Sigmoid colon (tissue), 4 donors: ENCODE measurements around the gene AP5S1.

Source experiments
- POLR2A ChIP-seq, 2 donors: fragments of 450-650 bp; IDR thresholded peaks; one replicate each; pipeline ENCODE4 v1.6.1; 2016; ENCODE audit warnings: antibody characterized with exemption in 2 of 2, mild to moderate bottlenecking in 2 of 2, moderate library complexity in 2 of 2
- POLR2AphosphoS5 ChIP-seq, 4 donors: sonication (generic); formaldehyde crosslinking; IDR thresholded peaks; one replicate each; pipeline ENCODE4 v1.6.1; 2017; ENCODE audit warnings: antibody characterized with exemption in 4 of 4
- TF ChIP-seq, protein P1 (sequence below), 4 experiments: fragments of 450-650 bp in 3 of 4; fragments of 200-600 bp in 1 of 4; IDR thresholded peaks; one replicate each; pipeline ENCODE4 v1.5.1; 2016 to 2019; ENCODE audit warnings: antibody characterized with exemption in 4 of 4, mild to moderate bottlenecking in 3 of 4, moderate library complexity in 2 of 4

DNA sequence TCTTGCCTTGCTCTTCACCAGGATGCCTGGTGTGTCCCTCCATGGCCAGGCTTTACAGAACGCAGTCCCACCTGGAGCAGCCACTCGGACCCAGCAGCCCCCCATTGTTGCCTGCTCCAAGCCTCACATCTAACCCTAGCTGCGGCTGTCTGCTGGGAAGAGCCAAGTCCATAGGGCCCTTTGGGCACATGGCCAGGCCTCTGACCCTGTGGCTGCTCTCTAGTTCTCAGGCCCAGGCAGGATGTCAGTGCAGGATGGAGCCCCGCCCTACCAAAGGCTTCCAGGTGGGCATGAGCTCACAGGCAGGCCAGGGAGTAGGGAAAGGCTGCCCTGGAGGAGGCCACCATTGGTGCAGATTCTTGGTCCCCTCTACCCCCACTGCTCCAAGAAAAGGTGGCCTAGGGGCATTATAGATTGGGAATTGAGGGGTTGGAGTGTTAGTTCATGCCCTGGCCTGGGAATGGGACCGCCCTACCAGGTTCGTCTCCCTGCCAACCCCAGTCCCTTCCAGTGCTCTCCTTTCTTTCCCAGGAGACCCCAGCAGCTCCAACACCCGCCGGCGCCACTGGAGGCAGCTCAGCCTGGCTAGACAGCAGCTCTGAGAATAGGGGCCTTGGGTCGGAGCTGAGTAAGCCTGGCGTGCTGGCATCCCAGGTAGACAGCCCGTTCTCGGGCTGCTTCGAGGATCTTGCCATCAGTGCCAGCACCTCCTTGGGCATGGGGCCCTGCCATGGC is 45.0 kb downstream of the AP5S1 start:
- no peak for TF ChIP-seq POLR2AphosphoS5 (IDR thresholded peaks at IDR 0.05)
- TF ChIP-seq, protein P1, sequence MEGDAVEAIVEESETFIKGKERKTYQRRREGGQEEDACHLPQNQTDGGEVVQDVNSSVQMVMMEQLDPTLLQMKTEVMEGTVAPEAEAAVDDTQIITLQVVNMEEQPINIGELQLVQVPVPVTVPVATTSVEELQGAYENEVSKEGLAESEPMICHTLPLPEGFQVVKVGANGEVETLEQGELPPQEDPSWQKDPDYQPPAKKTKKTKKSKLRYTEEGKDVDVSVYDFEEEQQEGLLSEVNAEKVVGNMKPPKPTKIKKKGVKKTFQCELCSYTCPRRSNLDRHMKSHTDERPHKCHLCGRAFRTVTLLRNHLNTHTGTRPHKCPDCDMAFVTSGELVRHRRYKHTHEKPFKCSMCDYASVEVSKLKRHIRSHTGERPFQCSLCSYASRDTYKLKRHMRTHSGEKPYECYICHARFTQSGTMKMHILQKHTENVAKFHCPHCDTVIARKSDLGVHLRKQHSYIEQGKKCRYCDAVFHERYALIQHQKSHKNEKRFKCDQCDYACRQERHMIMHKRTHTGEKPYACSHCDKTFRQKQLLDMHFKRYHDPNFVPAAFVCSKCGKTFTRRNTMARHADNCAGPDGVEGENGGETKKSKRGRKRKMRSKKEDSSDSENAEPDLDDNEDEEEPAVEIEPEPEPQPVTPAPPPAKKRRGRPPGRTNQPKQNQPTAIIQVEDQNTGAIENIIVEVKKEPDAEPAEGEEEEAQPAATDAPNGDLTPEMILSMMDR (IDR thresholded peaks at IDR 0.05): no peak
- TF ChIP-seq POLR2A (IDR thresholded peaks at IDR 0.05): no peak
